Measurements from ENCODE around the gene EPN2. TPM values are rescaled to one million over a fixed set of nuclear protein-coding genes. Genes with fewer than 3 reads are reported as not detected.

The EPN2 gene
- total RNA-seq, 1 experiment from 2014 or later: 31.3 TPM

DNA sequence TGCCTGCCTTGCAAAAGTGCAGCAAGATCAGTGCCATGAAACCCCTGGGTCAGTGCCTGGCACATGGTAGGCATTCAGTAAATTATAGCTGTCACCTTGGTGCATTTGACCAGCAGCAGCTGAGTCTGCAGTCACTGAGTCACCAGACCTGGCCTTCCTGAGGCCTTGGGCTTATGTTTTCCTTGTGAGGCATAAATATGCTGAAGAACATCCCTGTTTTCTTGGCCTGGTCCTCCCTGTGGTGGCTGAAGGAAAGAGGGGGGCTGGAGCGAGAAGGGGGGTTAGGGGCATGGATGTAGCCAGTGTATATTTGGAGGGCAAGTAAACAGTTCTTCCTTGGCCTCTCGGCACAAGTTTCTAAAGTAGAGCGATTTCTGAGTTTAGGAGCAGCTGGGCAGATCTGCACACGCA lies 26.5 kb downstream of the EPN2 start:
- Mint-ChIP-seq H3K4me1 (ENCODE audit: low read depth, unreplicated experiment) (peaks cover 10% of the 10 kb centered on the region), H3K4me3 (ENCODE audit: low read depth, unreplicated experiment) (no peak overlapping the region), H3K27me3 (ENCODE audit: unreplicated experiment) (no peaks in the 10 kb centered on the region), H3K36me3 (ENCODE audit: insufficient read depth, unreplicated experiment) (peaks cover 11% of the 10 kb centered on the region), H3K27ac (ENCODE audit: unreplicated experiment) (no peak overlapping the region), H3K9me3 (ENCODE audit: low read depth, unreplicated experiment) (no peaks in the 10 kb centered on the region)
- intact Hi-C loops (cut with micrococcal nuclease; ENCODE audit: unreplicated experiment): no loop called here
- CTCF ChIA-PET: no interaction called here
- TF ChIP-seq, protein P1, sequence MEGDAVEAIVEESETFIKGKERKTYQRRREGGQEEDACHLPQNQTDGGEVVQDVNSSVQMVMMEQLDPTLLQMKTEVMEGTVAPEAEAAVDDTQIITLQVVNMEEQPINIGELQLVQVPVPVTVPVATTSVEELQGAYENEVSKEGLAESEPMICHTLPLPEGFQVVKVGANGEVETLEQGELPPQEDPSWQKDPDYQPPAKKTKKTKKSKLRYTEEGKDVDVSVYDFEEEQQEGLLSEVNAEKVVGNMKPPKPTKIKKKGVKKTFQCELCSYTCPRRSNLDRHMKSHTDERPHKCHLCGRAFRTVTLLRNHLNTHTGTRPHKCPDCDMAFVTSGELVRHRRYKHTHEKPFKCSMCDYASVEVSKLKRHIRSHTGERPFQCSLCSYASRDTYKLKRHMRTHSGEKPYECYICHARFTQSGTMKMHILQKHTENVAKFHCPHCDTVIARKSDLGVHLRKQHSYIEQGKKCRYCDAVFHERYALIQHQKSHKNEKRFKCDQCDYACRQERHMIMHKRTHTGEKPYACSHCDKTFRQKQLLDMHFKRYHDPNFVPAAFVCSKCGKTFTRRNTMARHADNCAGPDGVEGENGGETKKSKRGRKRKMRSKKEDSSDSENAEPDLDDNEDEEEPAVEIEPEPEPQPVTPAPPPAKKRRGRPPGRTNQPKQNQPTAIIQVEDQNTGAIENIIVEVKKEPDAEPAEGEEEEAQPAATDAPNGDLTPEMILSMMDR (IDR thresholded peaks at IDR 0.05; ENCODE audit: unreplicated experiment): no peak
- no peak for DNase-seq
- BruUV-seq (replicated peaks): no TSS peak

DNA sequence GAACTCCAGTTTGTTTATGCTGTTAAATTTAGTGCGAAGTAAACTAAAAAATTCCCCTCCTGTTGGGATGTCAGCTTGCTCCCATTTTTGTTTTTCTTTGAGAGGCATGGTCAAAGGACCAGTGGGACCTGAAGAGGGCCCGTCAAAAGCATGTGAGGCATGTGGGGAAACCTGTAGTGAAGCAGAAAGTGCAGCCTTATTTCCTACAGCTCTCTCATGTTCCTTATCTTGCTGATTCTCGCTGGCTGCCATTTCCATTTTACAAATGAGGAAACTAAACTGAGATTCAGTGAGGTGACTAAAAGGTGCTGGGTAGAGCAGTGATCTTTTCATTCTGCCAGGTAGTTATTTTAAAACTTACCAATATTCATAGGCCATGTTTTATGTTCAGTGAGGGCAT lies 27.1 kb downstream of the EPN2 start:
- H3K27ac Mint-ChIP-seq (ENCODE audit: unreplicated experiment): no peak overlapping the region
- H3K27me3 Mint-ChIP-seq (ENCODE audit: unreplicated experiment): no peaks in the 10 kb centered on the region
- H3K9me3 Mint-ChIP-seq (ENCODE audit: low read depth, unreplicated experiment): no peaks in the 10 kb centered on the region
- no peak overlapping the region for H3K4me3 Mint-ChIP-seq (ENCODE audit: low read depth, unreplicated experiment)
- intact Hi-C loops (cut with micrococcal nuclease; ENCODE audit: unreplicated experiment): no loop called here
- no peak for DNase-seq
- CTCF ChIA-PET: no interaction called here
- TF ChIP-seq, protein P1 (IDR thresholded peaks at IDR 0.05; ENCODE audit: unreplicated experiment): no peak
- BruUV-seq (replicated peaks): no TSS peak
- H3K36me3 Mint-ChIP-seq (ENCODE audit: insufficient read depth, unreplicated experiment): peaks cover 11% of the 10 kb centered on the region
- H3K4me1 Mint-ChIP-seq (ENCODE audit: low read depth, unreplicated experiment): peaks cover 16% of the 10 kb centered on the region

DNA sequence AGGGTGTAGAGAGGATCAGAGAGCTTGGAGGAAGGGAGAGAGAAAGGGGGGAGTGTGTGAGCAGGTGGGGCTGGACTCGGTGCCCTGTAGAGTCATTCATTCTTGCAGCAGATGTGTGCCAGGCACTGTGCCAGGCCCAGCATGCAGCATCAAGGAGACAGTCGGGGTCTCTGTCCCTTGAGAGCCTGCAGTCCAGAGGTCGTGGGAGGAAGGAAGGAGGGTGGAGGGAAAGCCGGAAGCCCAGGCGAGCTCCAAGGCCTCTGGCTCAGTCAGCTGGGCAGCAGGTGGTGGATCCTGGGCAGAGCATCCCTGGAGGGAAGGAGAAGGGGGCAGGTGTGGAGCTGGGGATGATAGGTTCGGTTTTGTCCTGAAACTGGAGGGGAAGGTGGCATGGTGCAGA lies 27.5 kb downstream of the EPN2 start:
- H3K36me3 Mint-ChIP-seq (ENCODE audit: insufficient read depth, unreplicated experiment): peaks cover 11% of the 10 kb centered on the region
- BruUV-seq (replicated peaks): no TSS peak
- no peak overlapping the region for H3K27ac Mint-ChIP-seq (ENCODE audit: unreplicated experiment)
- TF ChIP-seq, protein P1 (IDR thresholded peaks at IDR 0.05; ENCODE audit: unreplicated experiment): no peak
- no peak for DNase-seq
- no peaks in the 10 kb centered on the region for H3K27me3 Mint-ChIP-seq (ENCODE audit: unreplicated experiment)
- CTCF ChIA-PET: no interaction called here
- no peaks in the 10 kb centered on the region for H3K9me3 Mint-ChIP-seq (ENCODE audit: low read depth, unreplicated experiment)
- intact Hi-C loops (cut with micrococcal nuclease; ENCODE audit: unreplicated experiment): no loop called here
- peaks cover 16% of the 10 kb centered on the region for H3K4me1 Mint-ChIP-seq (ENCODE audit: low read depth, unreplicated experiment)
- no peak overlapping the region for H3K4me3 Mint-ChIP-seq (ENCODE audit: low read depth, unreplicated experiment)

DNA sequence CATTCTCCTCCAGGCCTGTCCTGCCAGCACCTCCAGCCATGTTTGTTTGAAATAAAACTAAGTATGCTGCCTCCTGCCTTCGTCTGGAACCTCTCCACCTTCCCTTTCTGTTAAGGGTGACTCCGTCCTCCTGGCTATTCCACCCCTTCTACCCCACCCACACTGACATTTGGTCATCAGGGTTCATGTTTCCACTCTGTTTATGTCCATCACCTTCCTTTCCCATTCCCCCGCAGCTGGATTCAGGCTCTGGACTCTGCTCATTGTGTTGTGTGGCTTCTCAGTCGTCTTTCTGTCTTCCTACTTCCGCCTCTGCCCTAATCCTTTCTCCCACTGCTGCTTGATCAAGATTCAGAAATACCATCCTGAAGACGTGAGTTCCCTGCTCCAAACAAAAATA lies 28.6 kb downstream of the EPN2 start:
- Mint-ChIP-seq H3K36me3 (ENCODE audit: insufficient read depth, unreplicated experiment) (peaks cover 11% of the 10 kb centered on the region), H3K9me3 (ENCODE audit: low read depth, unreplicated experiment) (no peaks in the 10 kb centered on the region), H3K4me3 (ENCODE audit: low read depth, unreplicated experiment) (no peak overlapping the region), H3K27ac (ENCODE audit: unreplicated experiment) (no peak overlapping the region), H3K27me3 (ENCODE audit: unreplicated experiment) (no peaks in the 10 kb centered on the region), H3K4me1 (ENCODE audit: low read depth, unreplicated experiment) (peaks cover 16% of the 10 kb centered on the region)
- no TSS peak for BruUV-seq (replicated peaks)
- CTCF ChIA-PET: no interaction called here
- TF ChIP-seq, protein P1 (IDR thresholded peaks at IDR 0.05; ENCODE audit: unreplicated experiment): no peak
- intact Hi-C loops (cut with micrococcal nuclease; ENCODE audit: unreplicated experiment): no loop called here
- no peak for DNase-seq

Measured in Calu3 (cell line).